Mammary epithelial cell (primary cell): Measurements from ENCODE around the gene EXOC8.
A peak's percentile ranks its signal among the peaks of the same experiment; 100 is the strongest.

ENCODE experiments used
- EZH2 ChIP-seq: IDR thresholded peaks from 2 replicates; pipeline ENCODE4 v1.6.1; 2012; ENCODE audit warnings: low read length, inconsistent platforms, borderline replicate concordance
- TF ChIP-seq, protein P1 (sequence below), 2 donors: IDR thresholded peaks in 1 of 2; conservative IDR thresholded peaks in 1 of 2; 2 replicates each; pipeline ENCODE4 v1.5.1; 2011 to 2012; ENCODE audit warnings: inconsistent platforms in 2 of 2, low read length in 2 of 2, mild to moderate bottlenecking in 2 of 2, control low read depth in 1 of 2, low read depth in 1 of 2; ENCODE audit not compliant: insufficient read depth in 1 of 2; ENCODE audit errors: extremely low read depth in 1 of 2

DNA sequence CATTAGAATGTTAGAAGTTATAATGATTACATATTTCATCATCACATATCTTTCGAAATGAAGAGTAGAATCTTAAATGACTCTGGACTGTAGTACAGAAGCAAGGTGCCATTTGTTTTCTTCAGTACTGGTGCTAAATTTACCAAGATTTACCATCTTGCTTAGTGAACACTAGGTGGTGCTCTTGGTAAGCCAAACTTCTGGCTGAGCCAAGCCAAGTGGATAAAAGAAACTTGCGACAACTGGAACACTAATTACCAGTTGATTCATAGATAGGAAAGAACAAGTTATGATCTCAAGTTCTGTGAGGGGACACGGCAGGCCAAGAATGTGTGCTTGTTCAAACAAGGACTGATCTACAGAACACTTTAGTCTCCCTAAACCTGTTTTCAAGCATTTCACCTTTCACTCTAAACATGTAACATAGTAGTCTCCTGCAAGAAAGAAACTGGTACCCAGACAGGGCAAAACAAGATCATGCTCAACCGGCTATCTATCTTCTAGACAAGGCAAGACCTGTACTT is 20.2 kb upstream of the EXOC8 start:
- TF ChIP-seq, protein P1, sequence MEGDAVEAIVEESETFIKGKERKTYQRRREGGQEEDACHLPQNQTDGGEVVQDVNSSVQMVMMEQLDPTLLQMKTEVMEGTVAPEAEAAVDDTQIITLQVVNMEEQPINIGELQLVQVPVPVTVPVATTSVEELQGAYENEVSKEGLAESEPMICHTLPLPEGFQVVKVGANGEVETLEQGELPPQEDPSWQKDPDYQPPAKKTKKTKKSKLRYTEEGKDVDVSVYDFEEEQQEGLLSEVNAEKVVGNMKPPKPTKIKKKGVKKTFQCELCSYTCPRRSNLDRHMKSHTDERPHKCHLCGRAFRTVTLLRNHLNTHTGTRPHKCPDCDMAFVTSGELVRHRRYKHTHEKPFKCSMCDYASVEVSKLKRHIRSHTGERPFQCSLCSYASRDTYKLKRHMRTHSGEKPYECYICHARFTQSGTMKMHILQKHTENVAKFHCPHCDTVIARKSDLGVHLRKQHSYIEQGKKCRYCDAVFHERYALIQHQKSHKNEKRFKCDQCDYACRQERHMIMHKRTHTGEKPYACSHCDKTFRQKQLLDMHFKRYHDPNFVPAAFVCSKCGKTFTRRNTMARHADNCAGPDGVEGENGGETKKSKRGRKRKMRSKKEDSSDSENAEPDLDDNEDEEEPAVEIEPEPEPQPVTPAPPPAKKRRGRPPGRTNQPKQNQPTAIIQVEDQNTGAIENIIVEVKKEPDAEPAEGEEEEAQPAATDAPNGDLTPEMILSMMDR (conservative IDR thresholded peaks at IDR 0.05 in 1 of 2, IDR thresholded peaks at IDR 0.05 in 1 of 2; ENCODE audit: extremely low read depth in 1 of 2, insufficient read depth in 1 of 2, low read depth in 1 of 2, low read length in 2 of 2): peak; percentile 62 to 77
- TF ChIP-seq EZH2: no peak
